SH-SY5Y (cell line): ENCODE data around the gene CCDC185.

Experiments
- GATA2 ChIP-seq: IDR thresholded peaks from 2 replicates; pipeline ENCODE4 v1.6.1; 2011; ENCODE audit warnings: mild to moderate bottlenecking, low read depth, low read length
- GATA3 ChIP-seq: IDR thresholded peaks from 2 replicates; pipeline ENCODE4 v1.6.1; 2011; ENCODE audit warnings: low read depth, mild to moderate bottlenecking, low read length, moderate library complexity

GRCh38 chr1:223419561-223419960 is 26.3 kb downstream of the CCDC185 start:
- TF ChIP-seq GATA3 (no peak), GATA2 (no peak)
